Right ventricle myocardium inferior (tissue), 1 donor: ENCODE data around the gene TANC1. TPM values are rescaled to one million over a fixed set of nuclear protein-coding genes. Genes with fewer than 3 reads are reported as not detected.

Experiments
- ATAC-seq: fragments of 200-7000 bp; cut with Tn5 transposase; one replicate; pipeline ENCODE4 v1.9.1; 2020; ENCODE audit warnings: mild to moderate bottlenecking, moderate library complexity
- DNase-seq: peaks from one replicate; pipeline ENCODE4 v3.0.0; 2021; ENCODE audit errors: missing footprints
- intact Hi-C: fragments of 100-400 bp; cut with DNase I; formaldehyde crosslinking; loops from one replicate; pipeline ENCODE4 v1.11.0; 2022
- total RNA-seq: library from RNA; stranded (reverse); fragmentation: NEBNext Ultra II Directional; extraction: Animal tissue kit (Norgen Biotek cat#: 25700); gene quantifications from one replicate; pipeline ENCODE4 v1.2.1, GENCODE V29; 2021
- donor health status: DM: no; HTN: yes; CAD: no; lungs with severe emphysema.

The TANC1 gene
- total RNA-seq, 1 donor from 2014 or later, result 62.4 TPM

- no peak for DNase-seq
- ATAC-seq, result no peak
- intact Hi-C loops, result no loop called here
These were observed 261.9 kb downstream of the TANC1 start for GRCh38 chr2:159230145-159230877.

DNA sequence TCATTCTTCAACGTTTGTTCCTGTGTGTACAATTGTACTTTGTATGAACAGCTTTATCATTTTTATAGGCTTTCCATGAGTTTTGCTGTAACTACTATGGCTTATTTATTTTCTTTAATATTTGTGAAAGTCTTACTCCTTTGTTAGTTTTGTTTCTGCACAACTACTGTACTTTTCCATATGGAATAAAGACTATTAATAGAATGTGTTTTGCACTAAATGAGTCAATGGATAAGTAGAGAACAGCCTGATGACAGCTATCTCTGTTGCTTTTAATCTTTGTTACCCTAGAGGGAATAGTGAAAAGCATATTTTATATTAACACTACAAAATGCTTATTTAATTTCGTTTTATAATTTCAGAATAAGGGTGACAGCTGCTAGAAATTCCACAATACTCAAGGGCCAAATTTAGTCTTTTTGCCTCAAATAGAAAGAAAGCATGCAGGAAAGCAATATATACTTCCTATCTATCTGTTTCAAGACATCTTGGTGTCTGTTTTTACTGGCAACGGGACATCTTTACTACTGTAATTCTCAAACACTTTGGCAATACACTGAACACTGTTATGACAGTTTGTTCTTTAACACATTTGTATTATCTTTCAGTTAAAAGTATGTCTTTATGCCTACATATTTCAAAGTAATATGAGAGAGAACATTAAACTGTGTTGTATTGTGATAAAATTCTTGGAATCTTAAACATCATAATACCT is 264.2 kb downstream of the TANC1 start:
- intact Hi-C loops, result no loop called here
- no peak for DNase-seq
- no peak for ATAC-seq

DNA sequence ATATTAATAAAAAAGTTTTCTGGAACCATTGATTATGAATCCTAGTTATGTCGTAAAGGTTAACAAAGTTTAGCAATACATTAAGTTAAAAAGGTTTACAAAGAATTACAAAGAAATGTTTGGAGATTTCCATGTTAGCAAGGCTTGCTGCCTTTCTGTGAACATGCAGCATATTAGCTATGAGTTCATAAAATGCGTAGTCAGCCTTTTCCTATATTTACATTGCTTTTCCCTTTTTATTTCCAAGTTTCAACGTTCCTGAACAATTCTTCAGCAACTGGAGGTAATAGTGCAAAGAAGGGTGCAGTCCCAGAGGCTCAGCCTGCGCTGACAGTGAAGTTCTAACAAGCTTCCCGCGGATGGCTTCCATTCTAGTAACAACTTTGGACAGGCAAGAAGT is 266.4 kb downstream of the TANC1 start:
- ATAC-seq (no peak), DNase-seq (no peak)
- intact Hi-C loops, result no loop called here

DNA sequence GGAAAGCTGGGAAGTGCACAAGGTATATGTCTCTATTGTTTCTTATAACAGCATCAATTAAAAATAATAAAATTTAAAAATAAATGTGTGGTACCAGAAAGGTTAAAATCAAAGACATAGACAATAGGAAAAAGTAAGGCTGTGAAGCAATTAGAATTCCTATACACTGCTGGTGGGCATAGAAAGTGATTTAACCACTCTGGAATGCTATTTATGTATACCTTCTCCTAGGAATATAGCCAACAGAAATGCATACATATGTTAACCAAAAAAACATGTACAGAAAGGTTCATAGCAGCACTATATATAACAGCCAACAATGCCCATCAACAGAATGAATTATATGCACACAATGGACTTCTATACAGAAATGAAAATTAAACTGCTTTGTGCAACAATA is 275.1 kb downstream of the TANC1 start:
- intact Hi-C loops, result no loop called here
- no peak for ATAC-seq
- DNase-seq, result no peak

DNA sequence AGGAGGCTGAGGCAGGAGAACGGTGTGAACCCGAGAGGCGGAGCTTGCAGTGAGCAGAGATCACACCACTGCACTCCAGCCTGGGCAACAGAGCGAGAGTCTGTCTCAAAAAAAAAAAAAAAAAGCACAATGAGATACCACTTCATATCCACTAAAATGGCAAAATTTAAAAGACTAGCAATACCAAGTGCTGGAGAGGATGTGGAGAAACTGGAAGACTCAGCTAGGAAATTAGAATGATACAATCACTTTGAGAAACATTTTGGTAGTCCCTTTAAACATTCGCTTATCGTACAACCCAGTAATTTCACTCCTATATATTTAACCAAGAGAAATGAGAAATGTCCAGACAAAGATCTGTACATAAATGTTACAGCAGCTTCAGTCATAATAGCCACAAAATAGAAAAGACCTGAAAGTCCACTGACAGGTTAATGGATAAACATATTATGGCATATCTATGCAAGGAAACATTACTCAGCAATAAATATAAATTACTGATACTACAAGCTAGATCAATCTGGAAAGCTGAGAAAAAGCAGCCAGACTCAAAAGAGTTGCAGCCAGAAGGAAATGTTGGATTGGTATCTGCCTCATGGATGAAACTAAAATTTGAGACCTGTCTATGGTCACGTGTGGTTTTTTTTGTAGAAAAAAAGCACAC is 278.0 kb downstream of the TANC1 start:
- intact Hi-C loops, result no loop called here

DNA sequence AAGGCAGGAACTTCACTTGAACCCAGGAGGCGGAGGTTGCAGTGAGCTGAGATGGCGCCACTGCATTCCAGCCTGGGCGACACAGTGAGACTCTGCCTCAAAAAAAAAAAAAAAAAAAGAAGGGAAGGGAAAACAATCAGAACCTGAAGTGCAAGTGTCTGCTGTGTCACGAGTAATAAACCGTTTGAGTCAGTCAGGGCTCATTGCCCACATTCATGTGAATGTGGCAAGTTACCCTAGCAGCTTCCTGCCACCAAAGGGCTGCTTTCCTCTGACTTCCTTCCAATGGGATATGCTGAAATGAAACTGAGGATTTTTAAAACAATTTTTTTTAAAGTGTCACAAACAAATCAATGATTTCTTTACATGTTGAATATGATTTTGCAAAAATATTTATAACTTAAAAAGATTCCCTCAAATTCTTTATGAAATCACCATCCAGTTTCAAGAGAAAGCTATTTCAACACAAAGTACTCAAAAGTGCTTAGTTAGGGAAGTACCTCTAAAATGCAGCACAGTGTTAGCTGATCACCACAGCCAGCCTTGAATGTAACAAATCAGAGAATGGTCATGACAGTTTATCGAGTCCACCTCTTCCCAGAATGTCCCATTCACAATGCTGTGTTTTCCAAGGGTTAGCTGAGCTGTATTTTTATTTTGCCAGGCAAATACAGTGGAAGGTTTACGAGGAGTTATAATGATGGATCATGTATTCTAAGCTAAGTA is 281.7 kb downstream of the TANC1 start:
- DNase-seq (no peak), ATAC-seq (peak; percentile 84)
- intact Hi-C loops, result no loop called here

More for the DNA sequence above, 278.0 kb downstream of the TANC1 start:
- no peak for DNase-seq
- no peak for ATAC-seq

- DNase-seq (no peak), ATAC-seq (peak; percentile 15)
- intact Hi-C loops, result no loop called here
These were observed 283.1 kb downstream of the TANC1 start for GRCh38 chr2:159251296-159252173.

- no peak for ATAC-seq
- intact Hi-C loops, result no loop called here
- DNase-seq, result no peak
These were observed 284.5 kb downstream of the TANC1 start for GRCh38 chr2:159252905-159253304.

DNA sequence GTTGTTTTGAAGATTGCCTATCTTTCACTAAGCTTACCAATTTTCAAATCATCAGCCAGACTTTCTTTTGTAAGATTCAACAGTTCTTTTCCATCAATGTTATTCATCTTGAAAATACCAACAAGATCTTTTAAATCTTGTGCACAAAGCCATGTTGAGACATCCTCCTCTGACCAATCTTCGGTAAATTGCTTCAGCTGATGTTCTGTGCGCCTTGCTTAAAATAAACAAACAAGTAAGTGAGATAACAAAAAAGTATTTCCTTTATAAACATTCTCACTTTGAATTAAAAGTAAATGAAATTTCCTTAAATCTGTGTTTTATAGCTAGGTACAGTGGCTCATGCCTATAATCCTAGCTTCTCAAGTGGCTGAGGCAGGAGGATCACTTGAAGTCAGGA is 287.7 kb downstream of the TANC1 start:
- intact Hi-C loops, result no loop called here
- no peak for DNase-seq
- no peak for ATAC-seq

DNA sequence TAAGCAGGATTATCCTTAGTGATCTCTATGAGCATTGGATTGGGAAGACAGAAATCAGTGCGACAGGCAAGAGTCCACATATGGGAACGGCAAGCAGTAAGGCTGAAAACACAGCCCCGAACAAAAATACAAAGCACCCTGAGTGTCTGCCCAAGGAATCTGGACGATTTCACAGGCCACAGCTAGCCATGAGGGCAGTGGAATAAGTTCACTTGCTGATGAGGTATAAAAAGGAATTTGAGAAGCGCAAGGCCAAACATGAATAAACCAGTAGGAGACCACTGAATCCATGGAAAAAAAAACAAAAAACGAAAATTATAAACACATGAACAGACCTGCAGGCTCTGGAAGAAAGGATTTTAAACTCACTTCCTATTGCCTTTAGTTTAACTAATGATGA is 293.8 kb downstream of the TANC1 start:
- DNase-seq (no peak), ATAC-seq (no peak)
- intact Hi-C loops, result no loop called here

- DNase-seq, result no peak
- ATAC-seq, result peak; percentile 89
These were observed 294.5 kb downstream of the TANC1 start for GRCh38 chr2:159262904-159263303.

GRCh38 chr2:159265171-159265576 is 296.7 kb downstream of the TANC1 start:
- no peak for ATAC-seq
- intact Hi-C loops, result no loop called here
- DNase-seq, result no peak

More at GRCh38 chr2:159262904-159263303, 294.5 kb downstream of the TANC1 start:
- intact Hi-C loops, result no loop called here

GRCh38 chr2:159266554-159266953 is 298.1 kb downstream of the TANC1 start:
- DNase-seq (no peak), ATAC-seq (no peak)
- intact Hi-C loops, result no loop called here

DNA sequence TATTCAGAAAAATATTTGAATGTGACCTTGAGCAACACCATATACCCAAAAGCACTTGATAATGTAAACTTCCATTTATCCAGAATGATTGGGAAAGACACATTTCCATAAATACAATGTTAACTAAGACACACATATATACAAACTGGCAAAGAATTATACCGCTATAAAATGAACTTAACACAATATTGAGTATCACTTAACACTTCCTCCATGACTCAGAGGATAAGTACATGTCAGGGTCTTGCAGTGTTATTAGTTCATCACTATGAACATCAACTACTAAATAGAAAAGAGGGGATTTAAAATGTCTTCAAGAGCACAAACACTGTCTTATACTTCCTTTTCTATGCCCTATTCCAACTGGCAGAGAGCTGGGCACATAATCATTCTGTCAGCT is 299.5 kb downstream of the TANC1 start:
- ATAC-seq (no peak), DNase-seq (no peak)
- intact Hi-C loops, result no loop called here

- intact Hi-C loops, result no loop called here
- no peak for DNase-seq
- no peak for ATAC-seq
These were observed 302.4 kb downstream of the TANC1 start for GRCh38 chr2:159270744-159271379.

- ATAC-seq, result no peak
- no peak for DNase-seq
- intact Hi-C loops, result no loop called here
These were observed 303.7 kb downstream of the TANC1 start for GRCh38 chr2:159272156-159272555.

GRCh38 chr2:159275111-159275510 is 306.7 kb downstream of the TANC1 start:
- intact Hi-C loops, result no loop called here
- DNase-seq, result no peak
- ATAC-seq, result no peak

DNA sequence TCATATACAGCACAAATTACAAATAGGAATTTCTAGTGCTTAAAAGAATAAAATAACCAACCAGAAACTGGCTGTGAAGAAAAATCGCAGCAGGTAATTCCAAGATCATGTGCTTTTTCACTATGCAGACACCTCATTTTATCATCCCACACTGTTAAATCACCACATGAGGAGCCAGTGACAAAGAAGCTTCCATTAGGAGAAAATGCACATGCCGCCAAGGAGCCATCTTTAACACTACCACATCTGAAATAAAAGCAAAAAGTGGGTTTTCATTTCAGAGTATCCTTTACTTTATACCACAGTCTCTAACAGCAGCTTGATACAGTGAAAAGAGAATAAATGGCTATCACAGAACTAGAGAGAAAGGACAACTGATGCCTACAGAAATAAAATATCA is 311.3 kb downstream of the TANC1 start:
- intact Hi-C loops, result loop anchor here (10.0 kb wide), 2 partner anchors 55 to 335 kb away; partner anchors contain the start of gene BAZ2B
- ATAC-seq (no peak), DNase-seq (no peak)
